ENCODE measurements around the gene AUP1. TPM values are rescaled to one million over a fixed set of nuclear protein-coding genes. Genes with fewer than 3 reads are reported as not detected.

Gene AUP1
- total RNA-seq, 1 donor from 2014 or later: 76.8 TPM

- H3K4me1 Mint-ChIP-seq (ENCODE audit: low read depth): peaks cover 28% of the 10 kb centered on the region
- H3K9me3 Mint-ChIP-seq (ENCODE audit: low read depth): no peaks in the 10 kb centered on the region
- no peaks in the 10 kb centered on the region for H3K27me3 Mint-ChIP-seq (ENCODE audit: low read depth)
- H3K4me3 Mint-ChIP-seq (ENCODE audit: unreplicated experiment): peak within 1 kb of the TSS; percentile 95
- TF ChIP-seq CTCF (IDR thresholded peaks at IDR 0.05): peak; percentile 98
- peak within 1 kb of the TSS; percentile 98 for H3K27ac Mint-ChIP-seq (ENCODE audit: unreplicated experiment)
- peaks cover 8% of the 10 kb centered on the region for H3K36me3 Mint-ChIP-seq (ENCODE audit: low read depth)
- DNase-seq (ENCODE audit: low spot score): no peak
Measured at GRCh38 chr2:74482801-74483674, 46.5 kb downstream of the AUP1 start, which contains the start of the genes CCDC142 and TTC31. CCDC142 (minus strand) TSS chr2:74482998; CDS start chr2:74482837, 161 bp downstream. TTC31 (plus strand) TSS chr2:74483081; CDS start chr2:74483096, 15 bp downstream.

GRCh38 chr2:74481961-74482800 lies 47.3 kb downstream of the AUP1 start:
- no peak for DNase-seq (ENCODE audit: low spot score)
- TF ChIP-seq CTCF (IDR thresholded peaks at IDR 0.05): no peak
- Mint-ChIP-seq H3K36me3 (ENCODE audit: low read depth) (peaks cover 11% of the 10 kb centered on the region), H3K27me3 (ENCODE audit: low read depth) (no peaks in the 10 kb centered on the region), H3K9me3 (ENCODE audit: low read depth) (no peaks in the 10 kb centered on the region), H3K4me1 (ENCODE audit: low read depth) (peaks cover 28% of the 10 kb centered on the region), H3K27ac (ENCODE audit: unreplicated experiment) (peak overlapping the region; percentile 85), H3K4me3 (ENCODE audit: unreplicated experiment) (peak overlapping the region; percentile 95)

- Mint-ChIP-seq H3K9me3 (ENCODE audit: low read depth) (no peaks in the 10 kb centered on the region), H3K36me3 (ENCODE audit: low read depth) (peaks cover 9% of the 10 kb centered on the region), H3K4me1 (ENCODE audit: low read depth) (peaks cover 28% of the 10 kb centered on the region), H3K27ac (ENCODE audit: unreplicated experiment) (no peak overlapping the region), H3K27me3 (ENCODE audit: low read depth) (no peaks in the 10 kb centered on the region), H3K4me3 (ENCODE audit: unreplicated experiment) (peak overlapping the region; percentile 95)
- no peak for DNase-seq (ENCODE audit: low spot score)
- TF ChIP-seq CTCF (IDR thresholded peaks at IDR 0.05): no peak
Measured at GRCh38 chr2:74481431-74481830, 48.1 kb downstream of the AUP1 start.

Other genes with a start within 250 kb of the AUP1 start
- 0.65 to 2.2 TPM (median 1.2 TPM) in 3 replicates for gene SLC4A5, start 186.3 kb downstream of the AUP1 start, total RNA-seq
- 157 to 167 TPM (median 161 TPM) in 3 replicates for gene DCTN1, start 149.4 kb downstream of the AUP1 start, total RNA-seq
- gene C2orf81, start 108.1 kb downstream of the AUP1 start, total RNA-seq: 1.3 to 3.4 TPM (median 1.5 TPM) in 3 replicates
- 10.4 to 11.2 TPM (median 11.0 TPM) in 3 replicates for gene WDR54, start 108.0 kb downstream of the AUP1 start, total RNA-seq
- gene RTKN, start 87.8 kb downstream of the AUP1 start, total RNA-seq: 18.3 to 32.4 TPM (median 20.4 TPM) in 3 replicates
- gene INO80B, start 74.6 kb downstream of the AUP1 start, total RNA-seq: 23.2 to 35.0 TPM (median 24.3 TPM) in 3 replicates
- gene WBP1, start 71.3 kb downstream of the AUP1 start, total RNA-seq: 56.1 to 93.0 TPM (median 62.4 TPM) in 3 replicates
- 62.6 to 79.0 TPM (median 67.1 TPM) in 3 replicates for gene MOGS, start 64.3 kb downstream of the AUP1 start, total RNA-seq
- gene MRPL53, start 57.0 kb downstream of the AUP1 start, total RNA-seq: 39.9 to 59.8 TPM (median 49.5 TPM) in 3 replicates
- 12.7 to 21.9 TPM (median 13.3 TPM) in 3 replicates for gene CCDC142, start 46.7 kb downstream of the AUP1 start, total RNA-seq
- gene TTC31, start 46.6 kb downstream of the AUP1 start, total RNA-seq: 17.4 to 25.4 TPM (median 18.1 TPM) in 3 replicates
- 0.90 to 2.3 TPM (median 1.3 TPM) in 3 replicates for gene LBX2, start 30.1 kb downstream of the AUP1 start, total RNA-seq
- gene PCGF1, start 22.0 kb downstream of the AUP1 start, total RNA-seq: 26.1 to 30.7 TPM (median 30.0 TPM) in 3 replicates
- gene TLX2, start 15.3 kb downstream of the AUP1 start, total RNA-seq: 0.10 TPM in 1 of 3 replicates, not detected in the others
- gene DQX1, start 3.5 kb downstream of the AUP1 start, total RNA-seq: 0.34 TPM in 1 of 3 replicates, not detected in the others
- 23.8 to 31.2 TPM (median 24.2 TPM) in 3 replicates for gene HTRA2, start 227 bp upstream of the AUP1 start, total RNA-seq
- 107 to 112 TPM (median 109 TPM) in 3 replicates for gene LOXL3, start 24.2 kb upstream of the AUP1 start, total RNA-seq
- gene DOK1, start 25.0 kb upstream of the AUP1 start, total RNA-seq: 33.6 to 46.0 TPM (median 44.4 TPM) in 3 replicates
- 0.35 TPM in 1 of 3 replicates, not detected in the others for gene M1AP, start 118.6 kb upstream of the AUP1 start, total RNA-seq
- 14.7 to 17.4 TPM (median 16.7 TPM) in 3 replicates for gene SEMA4F, start 124.5 kb upstream of the AUP1 start, total RNA-seq

Data from chondrocyte (in vitro differentiated cells).